GM19240 (cell line): ENCODE measurements around the gene GLOD4.
A peak's percentile ranks its signal among the peaks of the same experiment; 100 is the strongest.

Experiments used
- DNase-seq: peaks from one replicate; pipeline ENCODE4 v3.0.0; 2011; ENCODE audit warnings: low spot score; ENCODE audit not compliant: insufficient read length

GLOD4 gene

GRCh38 chr17:743139-743538 is 38.9 kb downstream of the GLOD4 start:
- no peak for DNase-seq

- DNase-seq = no peak
These were observed 39.8 kb downstream of the GLOD4 start for GRCh38 chr17:742147-742793.

- peak; percentile 53 for DNase-seq
These were observed 41.7 kb downstream of the GLOD4 start for GRCh38 chr17:740240-741017.

- no peak for DNase-seq
These were observed 44.4 kb downstream of the GLOD4 start for GRCh38 chr17:737561-738113.

- DNase-seq = no peak
These were observed 48.3 kb downstream of the GLOD4 start for GRCh38 chr17:733743-734142.

- peak; percentile 24 for DNase-seq
These were observed 49.0 kb downstream of the GLOD4 start for GRCh38 chr17:732902-733720.

- DNase-seq = peak; percentile 43
These were observed 49.8 kb downstream of the GLOD4 start, which contains the start of gene TLCD3A for GRCh38 chr17:732067-732901. Gene TLCD3A (plus strand): TSS chr17:732596. CDS start chr17:732648, 52 bp downstream.

GRCh38 chr17:731644-732066 is 50.4 kb downstream of the GLOD4 start:
- no peak for DNase-seq

- DNase-seq = no peak
These were observed 53.2 kb downstream of the GLOD4 start for GRCh38 chr17:728911-729310.

- no peak for DNase-seq
These were observed 55.7 kb downstream of the GLOD4 start for GRCh38 chr17:726271-726919.

GRCh38 chr17:725746-726145 is 56.3 kb downstream of the GLOD4 start:
- no peak for DNase-seq

GRCh38 chr17:725084-725483 is 57.0 kb downstream of the GLOD4 start:
- DNase-seq = no peak

GRCh38 chr17:721540-721937 is 60.5 kb downstream of the GLOD4 start:
- no peak for DNase-seq

GRCh38 chr17:720706-721539 is 61.2 kb downstream of the GLOD4 start:
- no peak for DNase-seq

GRCh38 chr17:718075-718474 is 64.0 kb downstream of the GLOD4 start:
- DNase-seq = no peak
